Heart left ventricle (tissue), 16 donors: ENCODE data around the gene ACOT12. TPM values are rescaled to one million over a fixed set of nuclear protein-coding genes. Genes with fewer than 3 reads are reported as not detected.

Experiments used
- ATAC-seq, 4 donors: fragments of 200-7000 bp; cut with Tn5 transposase; one replicate each; pipeline ENCODE4 v1.9.1; 2020 to 2022; ENCODE audit warnings: moderate library complexity in 4 of 4, mild to moderate bottlenecking in 3 of 4, moderate number of reproducible peaks in 1 of 4
- DNase-seq, 5 donors: peaks; one replicate each; pipeline ENCODE4 v3.0.0-alpha.2; 2020
- H3K27ac ChIP-seq, 12 donors: fragments of 200-600 bp; sonication (generic) in 4 of 12; one replicate each; pipeline versions ENCODE4 v1.5.0 to v1.8.0; 2016 to 2022; ENCODE audit warnings: mild to moderate bottlenecking in 2 of 12
- H3K27me3 ChIP-seq, 9 donors: fragments of 200-600 bp; sonication (generic) in 2 of 9; one replicate each; pipeline versions ENCODE4 v1.5.1 to v1.8.0; 2016 to 2022; ENCODE audit warnings: mild to moderate bottlenecking in 3 of 9
- H3K36me3 ChIP-seq, 9 donors: fragments of 200-600 bp; sonication (generic) in 2 of 9; one replicate each; pipeline versions ENCODE4 v1.5.0 to v1.8.0; 2018 to 2022; ENCODE audit warnings: mild to moderate bottlenecking in 2 of 9
- H3K4me1 ChIP-seq, 12 donors: fragments of 200-600 bp; sonication (generic) in 4 of 12; one replicate each; pipeline versions ENCODE4 v1.5.0 to v1.8.0; 2016 to 2022; ENCODE audit warnings: mild to moderate bottlenecking in 3 of 12
- H3K4me3 ChIP-seq, 12 donors: fragments of 200-600 bp; sonication (generic) in 4 of 12; one replicate each; pipeline versions ENCODE4 v1.5.0 to v1.8.0; 2017 to 2022; ENCODE audit warnings: mild to moderate bottlenecking in 9 of 12, moderate library complexity in 4 of 12
- H3K9me3 ChIP-seq, 12 donors: fragments of 200-600 bp; sonication (generic) in 4 of 12; one replicate each; pipeline versions ENCODE4 v1.5.0 to v1.8.0; 2016 to 2022; ENCODE audit warnings: mild to moderate bottlenecking in 1 of 12
- CTCF ChIP-seq, 12 donors: fragments of 200-600 bp; sonication (generic) in 4 of 12; IDR thresholded peaks; one replicate each; pipeline versions ENCODE4 v1.5.0 to v1.8.0; 2018 to 2022; ENCODE audit warnings: antibody characterized with exemption in 12 of 12, mild to moderate bottlenecking in 5 of 12
- POLR2A ChIP-seq, 2 donors: fragments of 450-650 bp; IDR thresholded peaks; one replicate each; pipeline ENCODE4 v1.6.1; 2017; ENCODE audit warnings: antibody characterized with exemption in 2 of 2, mild to moderate bottlenecking in 2 of 2, moderate library complexity in 2 of 2
- WGBS, 4 donors: extraction: QIAGEN DNeasy Blood & Tissue Kit in 2 of 4; methylation state at CpG; one replicate each; pipeline versions ENCODE4 v1.1.5 to v1.1.7; 2013 to 2018; 5-methylcytosine and 5-hydroxymethylcytosine counted together
- intact Hi-C, 10 donors: fragments of 100-400 bp; cut with DNase I; formaldehyde crosslinking; loops; one replicate each; pipeline versions ENCODE4 v1.11.1 to v1.14.2; 2022
- polyA plus RNA-seq, 2 donors: library from polyadenylated mRNA; stranded (reverse); fragments of 200-250 nt; gene quantifications; one replicate each; pipeline ENCODE4 v1.2.3, GENCODE V29; 2013
- total RNA-seq, 9 donors: library from RNA; depleted of rRNA in 2 of 9; stranded (reverse); fragments of >200 nt in 2 of 9; fragmentation: NEBNext Ultra II Directional in 3 of 9; extraction: Animal tissue kit (Norgen Biotek cat#: 25700) in 3 of 9; gene quantifications; one replicate each; pipeline versions ENCODE4 v1.1.0 to v1.2.4, GENCODE V29; 2016 to 2023
- donor health status: ischemic (EF 13 %, LVEDD 7.1; RV severe dilation, severe dysfunction).
- donor health status: healthy with polysubstance abuse.
- donor health status: DM: no; HTN: yes; CAD: no.
- donor health status: DM: no; HTN: no; CAD: no.
- donor health status: ischemic (EF 25% LVEDD 6.9; RV normal size, moderate dysfunction).
- donor health status: ischemic (EF 25% LVEDD 5.7; RV mildly dilated, moderate dysfunction).
- donor health status: healthy.
- donor health status: DM: yes; HTN: yes; CAD: no.
- donor health status: ischemic (EF 35%, LVEDD 5.7; RV mildly dilated, moderate dysfunction).
- donor health status: nonischemic (EF 11% LVEDD 7.7; RV severe dilation, severe dysfunction).
- donor health status: DM: yes; HTN: yes; CAD: no.
- donor health status: PGD.
- donor health status: ischemic (EF 29% LVEDD 5.4; RV normal size, mild dysfunction).
- donor health status: nonischemic (EF 23%, LVEDD 6.1; RV moderate dilation, normal function).

Gene ACOT12
- total and polyA plus RNA-seq, 11 donors: not detected

DNA sequence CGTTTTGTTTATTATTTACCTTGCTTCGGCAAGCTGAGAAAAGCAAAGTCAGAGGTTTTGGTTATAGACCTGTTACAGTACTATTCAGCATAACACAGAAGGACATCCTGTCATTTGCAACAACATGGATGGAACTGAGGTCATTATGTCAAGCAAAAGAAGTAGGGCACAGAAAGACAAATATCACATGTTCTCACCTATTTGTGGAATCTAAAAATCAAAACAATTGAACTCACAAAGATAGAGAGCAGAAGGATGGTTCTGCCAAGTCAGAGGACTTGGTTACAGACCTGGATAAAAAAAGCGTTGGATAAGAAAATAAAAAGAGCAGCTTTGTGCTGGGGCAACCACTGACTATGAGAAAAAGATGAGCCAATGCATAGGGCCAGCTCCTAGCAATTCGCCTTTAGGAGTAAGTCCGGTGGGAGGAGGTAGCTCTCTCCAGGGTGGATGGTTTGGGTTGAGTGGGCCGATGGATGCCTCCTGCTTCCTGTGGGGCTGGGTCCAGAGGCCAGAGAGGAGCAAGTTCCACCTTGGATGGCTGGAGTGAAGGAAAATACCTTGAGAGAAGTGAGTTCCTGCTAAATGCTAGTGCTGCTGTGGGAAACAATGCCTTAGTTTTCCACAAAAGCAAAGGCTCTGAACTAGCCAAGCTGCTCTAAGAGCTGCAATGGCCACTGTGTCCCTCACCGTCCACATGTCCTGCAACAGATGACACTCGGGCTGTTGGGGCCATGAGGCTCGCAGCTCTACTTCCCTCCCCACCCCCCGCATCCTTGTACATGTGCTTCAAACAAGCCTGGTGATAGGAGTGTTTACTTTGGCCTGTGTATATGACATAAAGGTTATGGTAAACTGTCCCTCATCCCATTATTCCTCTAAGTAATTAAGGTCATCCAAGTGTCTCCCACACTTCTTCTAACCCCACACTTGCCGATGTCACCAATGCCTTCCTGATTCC lies 38.4 kb downstream of the ACOT12 start:
- Histone ChIP-seq H3K27me3 (no peaks in the 10 kb centered on the region), H3K4me1 (no peaks in the 10 kb centered on the region), H3K27ac (no peak overlapping the region), H3K9me3 (no peaks in the 10 kb centered on the region), H3K36me3 (no peaks in the 10 kb centered on the region), H3K4me3 (no peak overlapping the region)
- DNase-seq (no peak), ATAC-seq (no peak)
- intact Hi-C loops: no loop called here
- TF ChIP-seq CTCF (IDR thresholded peaks at IDR 0.05) (no peak), POLR2A (IDR thresholded peaks at IDR 0.05) (no peak)
- 79 to 88% (median 82%) methylated on average over 11 of the region's 11 CpGs for WGBS, 4 donors

DNA sequence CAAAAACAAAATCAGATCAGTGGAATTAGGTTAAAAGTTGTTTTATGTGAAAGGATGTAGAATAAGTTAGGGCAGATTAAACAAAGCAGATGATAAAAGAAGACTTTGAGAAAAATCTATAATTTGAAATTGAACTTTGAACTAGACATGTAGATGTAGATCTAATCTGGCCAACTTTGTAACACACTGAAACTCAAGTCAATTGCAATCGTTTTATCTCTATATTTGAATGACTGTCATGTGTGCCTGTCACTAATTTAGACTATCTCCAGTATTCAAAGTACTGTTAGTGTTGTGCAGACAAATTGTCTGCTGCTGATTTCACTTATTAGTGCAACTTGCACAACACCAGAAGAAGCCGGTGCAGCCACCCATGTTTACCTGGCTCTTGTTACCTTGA lies 39.8 kb downstream of the ACOT12 start:
- intact Hi-C loops: no loop called here
- H3K36me3 ChIP-seq: no peaks in the 10 kb centered on the region
- no peak overlapping the region for H3K27ac ChIP-seq
- no peak overlapping the region for H3K4me3 ChIP-seq
- H3K27me3 ChIP-seq: no peaks in the 10 kb centered on the region
- TF ChIP-seq CTCF (IDR thresholded peaks at IDR 0.05) (no peak), POLR2A (IDR thresholded peaks at IDR 0.05) (no peak)
- H3K4me1 ChIP-seq: no peaks in the 10 kb centered on the region
- ATAC-seq (no peak), DNase-seq (no peak)
- no peaks in the 10 kb centered on the region for H3K9me3 ChIP-seq
- WGBS, 4 donors: 57 to 67% (median 60%) methylated on average over 2 of the region's 2 CpGs

DNA sequence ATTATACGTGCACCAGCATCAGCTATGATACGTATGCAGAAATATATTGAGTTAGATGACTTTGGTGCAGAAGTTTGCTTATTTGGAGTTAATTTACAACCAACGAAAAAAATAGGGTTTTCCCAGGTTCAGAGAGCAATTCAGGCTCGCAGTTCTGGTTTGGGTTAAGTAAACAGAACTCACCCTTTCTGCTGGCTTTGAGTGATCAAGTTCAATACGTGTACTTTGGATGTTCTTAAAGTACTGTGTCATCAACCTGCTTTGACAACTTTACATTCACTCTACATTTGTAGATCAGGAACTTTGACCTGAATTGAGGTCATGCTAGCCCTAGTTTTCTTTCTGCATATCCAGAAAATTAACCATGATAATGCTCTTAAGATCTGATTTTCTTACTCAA lies 40.7 kb downstream of the ACOT12 start:
- TF ChIP-seq CTCF (IDR thresholded peaks at IDR 0.05): no peak
- no peak for TF ChIP-seq POLR2A (IDR thresholded peaks at IDR 0.05)

DNA sequence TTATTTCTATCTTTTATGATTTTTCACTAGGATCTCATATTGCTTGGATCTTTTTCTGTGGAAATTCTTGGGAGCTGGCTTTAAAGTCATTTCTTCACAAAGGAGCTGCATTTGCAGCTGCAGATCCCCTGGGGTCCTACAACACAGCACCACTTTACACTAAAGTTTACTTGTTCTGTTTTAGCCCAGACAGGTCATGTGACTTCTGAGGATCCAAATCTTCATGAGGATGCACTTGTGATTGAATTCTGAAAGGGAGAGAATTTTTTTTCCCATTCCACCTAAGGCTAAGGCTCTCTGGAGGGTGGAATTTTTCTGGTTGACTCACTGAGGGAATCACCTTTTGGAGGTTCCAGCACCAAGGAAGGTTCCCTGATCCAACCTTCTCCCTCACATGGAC lies 43.4 kb downstream of the ACOT12 start:
- no peaks in the 10 kb centered on the region for H3K27me3 ChIP-seq
- intact Hi-C loops: no loop called here
- no peak overlapping the region for H3K27ac ChIP-seq
- H3K9me3 ChIP-seq: no peaks in the 10 kb centered on the region
- no peaks in the 10 kb centered on the region for H3K4me1 ChIP-seq
- no peaks in the 10 kb centered on the region for H3K36me3 ChIP-seq
- DNase-seq: no peak
- ATAC-seq: no peak
- no peak for TF ChIP-seq POLR2A (IDR thresholded peaks at IDR 0.05)
- no peak for TF ChIP-seq CTCF (IDR thresholded peaks at IDR 0.05)
- H3K4me3 ChIP-seq: no peak overlapping the region

More for the DNA sequence above, 40.7 kb downstream of the ACOT12 start:
- 68 to 82% (median 75%) methylated on average over 5 of the region's 5 CpGs for WGBS, 4 donors
- H3K4me1 ChIP-seq: no peaks in the 10 kb centered on the region
- H3K27ac ChIP-seq: no peak overlapping the region
- intact Hi-C loops: no loop called here
- DNase-seq: no peak
- ATAC-seq: no peak
- H3K27me3 ChIP-seq: no peaks in the 10 kb centered on the region
- H3K36me3 ChIP-seq: no peaks in the 10 kb centered on the region
- H3K9me3 ChIP-seq: no peaks in the 10 kb centered on the region
- no peak overlapping the region for H3K4me3 ChIP-seq
